Measurements from ENCODE around the gene TRIM22.

TRIM22 gene

DNA sequence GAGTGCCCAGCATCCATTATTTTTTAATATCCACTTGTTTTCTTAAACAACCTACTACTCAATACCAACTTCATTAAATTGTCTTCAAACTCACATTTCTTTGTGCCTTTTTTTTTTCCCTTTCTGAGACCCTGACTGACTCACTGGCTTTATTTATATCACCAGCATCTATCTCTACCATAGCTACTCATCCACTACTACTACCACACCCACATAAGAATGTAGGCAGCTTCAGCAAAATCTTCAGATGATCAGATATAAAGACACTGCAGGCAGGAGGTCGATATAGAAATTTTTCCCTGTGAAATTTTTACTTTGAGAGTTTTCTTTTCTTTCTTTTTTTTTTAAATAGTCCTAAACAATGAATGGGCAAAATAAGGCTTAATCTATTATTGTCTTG lies 48.8 kb downstream of the TRIM22 start:
- no peak for DNase-seq (ENCODE audit: low read depth in 2 of 2)

DNA sequence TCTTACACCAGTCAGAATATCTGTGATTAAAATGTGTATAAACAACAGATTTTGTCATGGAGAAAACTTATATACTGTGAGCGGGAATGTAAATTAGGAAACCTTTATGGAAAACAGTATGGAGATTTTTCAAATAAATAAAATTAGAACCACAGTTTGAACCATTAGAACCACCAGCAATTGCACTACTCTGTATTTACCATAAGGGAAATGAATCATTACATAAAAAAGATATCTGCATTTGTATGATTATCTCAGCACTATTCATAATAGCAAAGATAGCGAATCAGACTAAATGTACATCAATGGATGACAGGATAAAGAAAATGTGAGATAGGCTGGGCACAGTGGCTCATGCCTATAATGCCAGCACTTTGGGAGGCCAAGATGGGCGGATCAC lies 57.0 kb downstream of the TRIM22 start:
- no peak for DNase-seq (ENCODE audit: low read depth in 2 of 2)

DNA sequence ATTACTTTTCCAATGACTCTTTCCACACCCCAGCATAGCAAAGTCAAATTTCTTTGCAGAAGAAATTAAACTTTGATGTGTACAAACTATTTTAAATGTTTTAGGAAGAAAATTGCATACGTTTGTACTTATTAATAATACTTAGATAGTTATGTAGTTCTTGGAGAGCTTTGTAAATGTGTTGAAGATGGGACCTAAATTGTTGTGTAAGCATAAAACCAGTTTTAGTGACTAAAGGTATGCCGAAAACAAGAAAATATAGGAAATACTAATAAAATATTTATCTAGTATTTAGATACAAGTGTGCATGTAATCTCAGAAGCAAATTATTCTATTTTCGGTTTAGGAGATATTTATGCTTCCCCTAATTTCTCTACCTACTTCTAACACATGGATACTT lies 60.2 kb downstream of the TRIM22 start:
- DNase-seq (ENCODE audit: low read depth in 2 of 2): no peak

DNA sequence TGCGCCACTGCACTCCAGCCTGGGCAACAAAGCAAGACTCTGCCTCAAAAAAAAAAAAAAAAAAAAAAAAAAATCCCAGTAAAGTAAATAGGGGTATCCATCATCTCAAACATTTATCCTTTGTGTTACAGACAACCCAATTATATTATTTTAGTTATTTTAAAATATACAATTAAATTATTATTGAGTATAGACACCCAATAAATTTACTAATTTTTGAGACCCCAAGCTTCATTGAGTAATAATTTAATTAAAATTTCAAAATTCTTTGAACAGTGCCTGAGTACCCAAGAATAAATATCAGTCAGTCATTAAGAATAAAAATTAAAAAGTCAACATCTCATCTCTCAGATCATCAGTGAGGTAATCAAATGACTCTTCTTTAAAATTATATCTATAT lies 64.4 kb downstream of the TRIM22 start, which contains the start of gene OR52N4:
Gene OR52N4 (plus strand): TSS at position 301 of the 400 bp plus-strand sequence. CDS start 498 bp downstream, outside the sequence.
- no peak for DNase-seq (ENCODE audit: low read depth in 2 of 2)

All from stimulated activated CD4-positive, alpha-beta T cell treated with anti-CD3 and anti-CD28 coated beads, Interleukin-1b, Interleukin-23, amount 100 ng/mL, for 4 hours (primary cell).